Body of pancreas (tissue), 4 donors: ENCODE results near the gene IL1RAPL2.

Source experiments
- POLR2A ChIP-seq, 3 donors: fragments of 450-650 bp; IDR thresholded peaks; one replicate each; pipeline ENCODE4 v1.6.1; 2016; ENCODE audit warnings: antibody characterized with exemption in 3 of 3, mild to moderate bottlenecking in 2 of 3
- TF ChIP-seq, protein P1 (sequence below), 7 experiments: fragments of 450-650 bp in 4 of 7; fragments of 200-600 bp in 3 of 7; sonication (generic) in 3 of 7; IDR thresholded peaks; one replicate each; pipeline ENCODE4 v1.5.1; 2016 to 2019; ENCODE audit warnings: antibody characterized with exemption in 7 of 7

- TF ChIP-seq, protein P1, sequence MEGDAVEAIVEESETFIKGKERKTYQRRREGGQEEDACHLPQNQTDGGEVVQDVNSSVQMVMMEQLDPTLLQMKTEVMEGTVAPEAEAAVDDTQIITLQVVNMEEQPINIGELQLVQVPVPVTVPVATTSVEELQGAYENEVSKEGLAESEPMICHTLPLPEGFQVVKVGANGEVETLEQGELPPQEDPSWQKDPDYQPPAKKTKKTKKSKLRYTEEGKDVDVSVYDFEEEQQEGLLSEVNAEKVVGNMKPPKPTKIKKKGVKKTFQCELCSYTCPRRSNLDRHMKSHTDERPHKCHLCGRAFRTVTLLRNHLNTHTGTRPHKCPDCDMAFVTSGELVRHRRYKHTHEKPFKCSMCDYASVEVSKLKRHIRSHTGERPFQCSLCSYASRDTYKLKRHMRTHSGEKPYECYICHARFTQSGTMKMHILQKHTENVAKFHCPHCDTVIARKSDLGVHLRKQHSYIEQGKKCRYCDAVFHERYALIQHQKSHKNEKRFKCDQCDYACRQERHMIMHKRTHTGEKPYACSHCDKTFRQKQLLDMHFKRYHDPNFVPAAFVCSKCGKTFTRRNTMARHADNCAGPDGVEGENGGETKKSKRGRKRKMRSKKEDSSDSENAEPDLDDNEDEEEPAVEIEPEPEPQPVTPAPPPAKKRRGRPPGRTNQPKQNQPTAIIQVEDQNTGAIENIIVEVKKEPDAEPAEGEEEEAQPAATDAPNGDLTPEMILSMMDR (IDR thresholded peaks at IDR 0.05): no peak
- TF ChIP-seq POLR2A (IDR thresholded peaks at IDR 0.05): no peak
Measured at GRCh38 chrX:104618106-104618895, 52.3 kb downstream of the IL1RAPL2 start.
